Ammon's horn (tissue), 1 donor: ENCODE measurements around the gene ELP6.

Experiments
- DNase-seq: peaks from one replicate; pipeline ENCODE4 v3.0.0-alpha.2; 2016; ENCODE audit warnings: low spot score

The ELP6 gene

GRCh38 chr3:47513125-47513929 is at the start of gene ELP6:
Gene ELP6, minus strand, starts transcription at chr3:47513712. Its CDS starts 122 bp downstream, at chr3:47513590.
- peak; percentile 97 for DNase-seq

- DNase-seq = no peak
These were observed 42.8 kb upstream of the ELP6 start for GRCh38 chr3:47556351-47556750.

GRCh38 chr3:47554335-47554734 is 40.8 kb upstream of the ELP6 start:
- DNase-seq = no peak

- DNase-seq = no peak
These were observed 39.9 kb upstream of the ELP6 start for GRCh38 chr3:47553407-47553806.

GRCh38 chr3:47542471-47543173 is 29.1 kb upstream of the ELP6 start:
- peak; percentile 85 for DNase-seq

GRCh38 chr3:47541583-47542108 is 28.1 kb upstream of the ELP6 start:
- DNase-seq = no peak

GRCh38 chr3:47540281-47540680 is 26.8 kb upstream of the ELP6 start:
- no peak for DNase-seq

- DNase-seq = no peak
These were observed 23.5 kb upstream of the ELP6 start for GRCh38 chr3:47536967-47537366.

GRCh38 chr3:47536221-47536891 is 22.8 kb upstream of the ELP6 start:
- peak; percentile 83 for DNase-seq

- no peak for DNase-seq
These were observed 20.5 kb upstream of the ELP6 start for GRCh38 chr3:47533996-47534454.

- DNase-seq = no peak
These were observed 20.0 kb upstream of the ELP6 start for GRCh38 chr3:47533481-47533880.

GRCh38 chr3:47527952-47528725 is 14.6 kb upstream of the ELP6 start:
- DNase-seq = no peak

GRCh38 chr3:47525617-47526016 is 12.1 kb upstream of the ELP6 start:
- no peak for DNase-seq

- no peak for DNase-seq
These were observed 10.0 kb upstream of the ELP6 start for GRCh38 chr3:47523310-47524073.

GRCh38 chr3:47522082-47522987 is 8.8 kb upstream of the ELP6 start:
- peak; percentile 94 for DNase-seq

GRCh38 chr3:47520756-47521155 is 7.2 kb upstream of the ELP6 start:
- no peak for DNase-seq

- no peak for DNase-seq
These were observed 4.4 kb upstream of the ELP6 start for GRCh38 chr3:47517937-47518336.

GRCh38 chr3:47515864-47516319 is 2.4 kb upstream of the ELP6 start:
- no peak for DNase-seq

GRCh38 chr3:47515100-47515499 is 1.6 kb upstream of the ELP6 start:
- no peak for DNase-seq
